Natural killer cell treated with Interleukin-12 subunit alpha and Interleukin-12 subunit beta and Interleukin-15 and Interleukin-18, amount 100 ng/mL, for 72 hours (primary cell): ENCODE data around the gene SIGLEC7. TPM values are rescaled to one million over a fixed set of nuclear protein-coding genes. Genes with fewer than 3 reads are reported as not detected.

Source experiments
- ATAC-seq, 2 donors: fragments of 150-1000 bp; cut with Tn5 transposase in 1 of 2; sonication (Bioruptor Pico), chemical (Tn5 transposase) in 1 of 2; 2 replicates each; pipeline ENCODE4 v1.10.0; 2021
- DNase-seq: peaks from one replicate; pipeline ENCODE4 v3.0.0; 2022; ENCODE audit warnings: low spot score
- H3K27ac Mint-ChIP-seq, 2 donors: 1 replicate in 1 of 2; 2 replicates in 1 of 2; pipeline ENCODE4 v1.8.0; 2022; ENCODE audit warnings: mixed read lengths in 2 of 2, mild to moderate bottlenecking in 1 of 2, moderate library complexity in 1 of 2
- H3K27me3 Mint-ChIP-seq, 2 donors: 1 replicate in 1 of 2; 2 replicates in 1 of 2; pipeline ENCODE4 v1.8.0; 2022; ENCODE audit warnings: mixed read lengths in 2 of 2
- H3K36me3 Mint-ChIP-seq: one replicate; pipeline ENCODE4 v1.8.0; 2022; ENCODE audit warnings: mixed read lengths
- H3K4me1 Mint-ChIP-seq, 2 donors: 1 replicate in 1 of 2; 2 replicates in 1 of 2; pipeline ENCODE4 v1.8.0; 2022; ENCODE audit warnings: low read depth in 2 of 2, mixed read lengths in 2 of 2, mild to moderate bottlenecking in 1 of 2
- H3K4me3 Mint-ChIP-seq: one replicate; pipeline ENCODE4 v1.8.0; 2022; ENCODE audit warnings: mixed read lengths
- H3K9me3 Mint-ChIP-seq: 2 replicates; pipeline ENCODE4 v1.8.0; 2022; ENCODE audit warnings: mixed read lengths
- total RNA-seq, 2 donors: library from RNA; stranded (reverse); gene quantifications; one replicate each; pipeline ENCODE4 v1.2.3, GENCODE V29; 2022

SIGLEC7 gene
- total RNA-seq = 1 to 10 TPM; 7.9 to 8.7 TPM

DNA sequence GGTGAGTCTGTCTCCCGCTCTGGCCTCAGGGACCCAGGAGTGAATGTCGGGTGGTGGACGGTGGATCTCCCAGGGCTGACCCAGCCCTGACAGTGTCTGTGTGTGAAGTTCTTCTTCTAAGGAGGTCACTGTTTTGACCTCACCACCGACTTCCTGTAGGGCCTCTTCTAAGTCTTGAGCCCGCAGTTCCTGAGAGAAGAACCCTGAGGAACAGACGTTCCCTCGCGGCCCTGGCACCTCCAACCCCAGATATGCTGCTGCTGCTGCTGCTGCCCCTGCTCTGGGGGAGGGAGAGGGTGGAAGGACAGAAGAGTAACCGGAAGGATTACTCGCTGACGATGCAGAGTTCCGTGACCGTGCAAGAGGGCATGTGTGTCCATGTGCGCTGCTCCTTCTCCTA lies at the start of gene SIGLEC7:
Gene SIGLEC7 (plus strand): TSS at position 183 of the 400 bp plus-strand sequence. CDS start 69 bp downstream, at position 252.
- Mint-ChIP-seq H3K9me3 (no peaks in the 10 kb centered on the region), H3K4me3 (peak within 1 kb of the TSS; percentile 96), H3K27ac (peak within 1 kb of the TSS; percentile 96 to 98), H3K4me1 (peaks cover 58 to 60% of the 10 kb centered on the region in 2 donors), H3K36me3 (no peaks in the 10 kb centered on the region), H3K27me3 (no peaks in the 10 kb centered on the region)
- DNase-seq (no peak), ATAC-seq (peak; percentile 55 to 63)

DNA sequence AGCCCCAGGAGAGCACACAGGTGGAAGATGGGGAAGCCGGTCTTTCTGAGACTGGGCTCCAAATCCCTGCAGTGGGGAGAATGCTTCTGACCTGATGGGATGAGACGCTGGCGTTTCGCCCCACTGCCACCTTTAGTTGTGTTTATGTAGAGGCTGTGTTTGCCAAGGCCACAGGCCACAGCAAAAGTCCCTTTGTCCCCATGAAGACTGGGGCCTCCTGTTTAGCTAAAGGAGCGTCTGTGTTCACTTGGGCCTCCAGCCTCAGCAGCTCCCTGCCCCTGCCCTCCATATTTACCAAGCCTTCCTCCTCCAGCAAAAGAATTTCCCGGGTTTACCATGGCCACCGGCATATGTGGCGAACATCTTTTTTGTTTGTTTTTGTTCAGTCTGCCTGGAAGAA lies 49.0 kb upstream of the SIGLEC7 start:
- Mint-ChIP-seq H3K4me1 (peaks cover 7 to 9% of the 10 kb centered on the region in 2 donors), H3K36me3 (no peaks in the 10 kb centered on the region), H3K9me3 (no peaks in the 10 kb centered on the region), H3K27me3 (no peaks in the 10 kb centered on the region), H3K4me3 (no peak overlapping the region), H3K27ac (no peak overlapping the region)
- ATAC-seq = no peak
- no peak for DNase-seq

DNA sequence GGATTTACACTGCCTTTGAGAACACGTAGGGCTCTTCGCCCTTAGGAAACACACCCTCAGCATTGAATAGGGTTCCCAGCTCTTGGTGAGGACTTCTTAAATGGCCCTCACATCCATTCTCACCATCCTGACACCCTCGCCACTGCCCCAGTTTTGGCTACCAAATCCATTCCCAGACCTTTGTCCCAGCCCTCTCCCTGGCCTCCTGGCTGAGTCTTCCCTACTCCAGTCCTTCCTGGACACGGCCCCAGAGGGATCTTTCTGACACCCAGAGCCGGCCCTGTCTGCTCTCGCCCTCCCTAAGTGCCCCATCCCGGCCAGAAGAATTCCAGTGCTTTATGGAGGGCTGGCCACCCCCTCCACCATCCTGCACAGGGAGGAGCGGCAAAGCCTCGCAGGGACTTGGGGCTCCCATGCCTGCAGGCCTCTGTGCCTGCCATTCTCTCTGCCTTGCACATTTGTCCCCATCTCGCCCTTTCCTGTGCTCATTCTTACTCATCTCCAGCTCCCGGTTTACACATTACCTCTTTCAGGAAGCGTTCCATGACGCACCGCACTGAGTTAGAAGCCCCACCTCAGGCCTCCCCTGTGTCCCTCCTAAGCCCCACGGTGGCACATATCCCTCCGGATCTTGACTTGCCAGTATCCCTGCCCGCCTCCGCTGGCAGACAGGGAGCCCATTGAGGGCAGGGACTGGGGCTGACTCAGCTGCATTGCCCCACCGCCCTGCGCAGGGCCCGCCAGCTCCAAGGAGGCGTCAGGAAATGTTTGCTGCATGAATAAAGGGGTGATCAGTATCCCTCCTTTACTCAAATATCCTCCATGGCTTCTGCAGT lies 48.4 kb upstream of the SIGLEC7 start:
- H3K27me3 Mint-ChIP-seq = no peaks in the 10 kb centered on the region
- ATAC-seq (no peak), DNase-seq (peak; percentile 40)
- H3K4me1 Mint-ChIP-seq = peaks cover 7 to 9% of the 10 kb centered on the region in 2 donors
- H3K9me3 Mint-ChIP-seq = no peaks in the 10 kb centered on the region
- no peak overlapping the region for H3K27ac Mint-ChIP-seq
- no peaks in the 10 kb centered on the region for H3K36me3 Mint-ChIP-seq
- H3K4me3 Mint-ChIP-seq = no peak overlapping the region

DNA sequence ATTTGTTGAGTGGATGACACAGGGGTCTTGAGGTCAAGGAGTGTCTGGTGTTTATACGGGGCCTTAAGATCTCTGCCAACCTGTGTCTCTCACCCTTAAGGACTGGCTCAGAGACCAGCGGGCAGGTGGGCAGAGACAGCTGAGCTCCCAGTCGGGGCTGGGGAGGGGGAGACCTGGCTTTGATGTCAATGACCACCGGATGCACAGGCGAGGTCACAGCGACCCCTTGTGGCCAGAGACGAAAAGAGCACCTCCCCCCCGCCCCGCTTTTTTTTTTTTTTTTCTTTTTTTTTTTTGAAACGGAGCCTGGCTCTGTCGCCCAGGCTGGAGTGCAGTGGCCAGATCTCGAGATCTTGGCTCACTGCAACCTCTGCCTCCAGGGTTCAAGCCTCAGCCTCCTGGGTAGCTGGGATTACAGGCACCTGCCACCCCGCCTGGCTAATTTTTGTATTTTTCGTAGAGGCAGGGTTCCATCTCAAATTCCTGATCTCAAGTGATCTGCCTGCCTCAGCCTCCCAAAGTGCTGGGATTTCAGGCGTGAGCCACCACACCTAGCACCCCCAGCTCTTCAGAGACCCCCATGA lies 47.3 kb upstream of the SIGLEC7 start:
- H3K9me3 Mint-ChIP-seq = no peaks in the 10 kb centered on the region
- no peak overlapping the region for H3K27ac Mint-ChIP-seq

DNA sequence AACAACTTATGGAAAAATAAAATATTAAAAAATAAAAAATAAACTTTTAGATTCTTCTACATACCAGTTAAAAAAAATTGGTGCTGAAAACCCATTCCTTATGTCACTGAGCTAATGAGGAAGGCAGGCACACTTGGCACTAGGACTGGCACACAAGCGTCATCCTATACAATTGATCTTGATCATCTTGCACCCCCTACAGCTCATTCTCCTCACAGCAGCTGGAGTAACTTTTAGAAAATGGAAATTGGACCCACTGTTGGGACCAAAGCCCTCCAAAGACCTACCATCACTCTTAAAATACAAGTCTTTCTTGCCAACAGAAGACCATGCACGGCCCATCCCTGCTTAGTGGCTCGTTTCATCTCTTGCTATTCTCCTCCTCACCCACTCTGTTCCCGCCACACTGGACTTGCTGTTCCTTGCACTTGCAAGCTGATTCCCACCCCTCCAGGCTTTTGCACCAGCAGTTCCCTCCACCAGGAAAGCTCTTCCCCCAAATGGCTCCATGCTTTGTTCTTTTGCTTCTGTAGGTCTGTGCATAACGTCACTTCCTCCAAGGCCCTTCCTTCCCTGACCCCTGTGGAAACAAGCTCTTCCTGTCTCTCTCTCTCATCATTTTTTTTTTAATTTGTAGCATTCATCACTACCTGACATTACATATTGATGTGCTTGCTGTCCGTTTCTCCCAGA lies 45.5 kb upstream of the SIGLEC7 start:
- peak; percentile 40 for DNase-seq
- Mint-ChIP-seq H3K27me3 (no peaks in the 10 kb centered on the region), H3K9me3 (no peaks in the 10 kb centered on the region), H3K36me3 (no peaks in the 10 kb centered on the region), H3K4me1 (peaks cover 16 to 20% of the 10 kb centered on the region in 2 donors), H3K4me3 (no peak overlapping the region), H3K27ac (no peak overlapping the region)
- no peak for ATAC-seq

More for the DNA sequence above, 47.3 kb upstream of the SIGLEC7 start:
- Mint-ChIP-seq H3K4me3 (no peak overlapping the region), H3K4me1 (peaks cover 14 to 16% of the 10 kb centered on the region in 2 donors), H3K27me3 (no peaks in the 10 kb centered on the region), H3K36me3 (no peaks in the 10 kb centered on the region)
- ATAC-seq = no peak
- peak; percentile 31 for DNase-seq

DNA sequence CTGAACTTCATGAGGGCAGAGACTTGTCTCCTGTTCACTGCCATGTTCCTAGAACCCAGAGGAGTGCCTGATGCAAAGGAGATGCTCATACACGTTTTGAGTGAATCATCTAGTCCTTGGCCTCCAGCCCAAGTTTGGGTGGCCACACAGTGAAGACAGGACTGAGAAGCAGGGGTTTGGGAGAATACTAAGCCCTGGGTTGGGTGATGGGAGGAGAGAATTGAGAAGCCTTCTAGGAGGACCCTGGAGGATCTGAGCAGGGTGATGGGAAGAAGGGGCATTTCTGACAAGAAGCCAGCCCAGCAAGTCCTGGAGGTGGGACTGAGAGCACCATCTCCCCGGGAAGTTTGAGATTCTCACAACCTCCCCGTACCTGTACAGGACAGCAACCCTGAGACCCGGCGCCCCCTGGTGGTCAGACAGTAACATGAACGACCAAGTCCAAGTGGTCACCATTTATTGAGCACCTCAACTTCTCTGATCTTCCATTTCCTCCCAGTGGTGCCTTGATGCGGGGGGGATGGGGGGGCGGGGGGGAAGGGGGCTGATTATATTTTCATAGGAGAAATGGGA lies 44.8 kb upstream of the SIGLEC7 start:
- Mint-ChIP-seq H3K4me3 (no peak overlapping the region), H3K27ac (no peak overlapping the region), H3K9me3 (no peaks in the 10 kb centered on the region), H3K27me3 (no peaks in the 10 kb centered on the region), H3K4me1 (peaks cover 16 to 20% of the 10 kb centered on the region in 2 donors), H3K36me3 (no peaks in the 10 kb centered on the region)
- DNase-seq (peak; percentile 75), ATAC-seq (peak in 1 of 2 donors; percentile 63)

DNA sequence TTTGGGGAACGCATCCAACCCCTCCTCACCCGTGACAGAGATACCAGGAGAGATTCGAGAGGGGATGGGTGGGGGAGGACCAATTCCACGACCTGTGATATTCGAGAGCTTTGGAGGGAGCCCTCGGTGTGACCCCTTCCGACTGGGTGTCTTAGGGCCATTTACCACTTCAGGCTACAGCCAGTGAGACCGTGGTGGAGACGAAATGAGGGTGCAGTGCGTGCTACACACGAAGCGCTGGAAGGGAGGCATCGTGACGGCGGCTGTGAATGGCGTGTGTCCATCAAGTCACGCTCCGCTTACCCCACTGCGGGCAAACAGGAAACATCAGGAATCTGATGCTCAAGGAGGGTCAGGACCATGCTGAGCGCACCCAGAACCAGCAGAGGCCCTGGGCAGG lies 44.3 kb upstream of the SIGLEC7 start:
- peaks cover 20 to 25% of the 10 kb centered on the region in 2 donors for H3K4me1 Mint-ChIP-seq
- H3K36me3 Mint-ChIP-seq = peaks cover 2% of the 10 kb centered on the region
- no peak for ATAC-seq
- H3K27me3 Mint-ChIP-seq = no peaks in the 10 kb centered on the region
- H3K27ac Mint-ChIP-seq = no peak overlapping the region
- no peak overlapping the region for H3K4me3 Mint-ChIP-seq
- H3K9me3 Mint-ChIP-seq = no peaks in the 10 kb centered on the region
- peak; percentile 18 for DNase-seq

DNA sequence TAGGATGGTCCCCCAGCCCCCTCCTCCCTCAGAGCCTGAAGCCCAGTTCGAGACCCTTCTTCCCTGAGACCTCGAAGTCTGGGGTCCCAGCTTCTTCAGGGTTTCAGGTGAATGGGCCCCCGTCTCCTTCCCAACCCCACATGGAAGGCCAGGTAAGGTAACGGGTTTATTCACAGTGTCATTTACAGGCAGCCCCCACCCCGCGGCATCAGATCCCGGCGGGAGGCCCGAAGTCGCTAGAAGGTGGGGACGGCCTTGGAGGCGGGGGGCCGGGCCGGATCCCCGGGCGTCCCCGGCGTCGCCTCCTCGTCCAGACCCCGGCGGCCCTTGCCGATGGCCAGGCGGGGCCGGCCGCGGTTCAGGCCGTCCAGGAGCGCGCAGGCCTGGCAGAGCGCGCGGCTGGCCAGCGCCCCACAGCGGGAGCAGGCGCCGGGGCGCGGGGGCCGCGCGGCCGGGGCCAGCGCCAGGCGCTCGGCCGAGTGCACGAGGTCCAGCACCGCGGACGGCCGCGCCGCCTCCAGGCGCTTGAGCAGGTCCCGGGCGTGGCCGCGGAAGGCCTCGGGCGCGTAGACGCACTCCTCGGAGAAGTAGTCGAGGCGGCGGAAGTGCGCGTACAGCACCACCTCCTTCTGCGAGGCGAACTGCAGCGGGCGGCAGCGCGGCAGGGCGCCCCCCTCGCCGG lies 43.6 kb upstream of the SIGLEC7 start:
- ATAC-seq = peak; percentile 34 to 76
- DNase-seq = peak; percentile 58
- Mint-ChIP-seq H3K9me3 (no peaks in the 10 kb centered on the region), H3K4me3 (no peak overlapping the region), H3K4me1 (peaks cover 22 to 25% of the 10 kb centered on the region in 2 donors), H3K27me3 (no peaks in the 10 kb centered on the region), H3K36me3 (peaks cover 4% of the 10 kb centered on the region), H3K27ac (no peak overlapping the region)

DNA sequence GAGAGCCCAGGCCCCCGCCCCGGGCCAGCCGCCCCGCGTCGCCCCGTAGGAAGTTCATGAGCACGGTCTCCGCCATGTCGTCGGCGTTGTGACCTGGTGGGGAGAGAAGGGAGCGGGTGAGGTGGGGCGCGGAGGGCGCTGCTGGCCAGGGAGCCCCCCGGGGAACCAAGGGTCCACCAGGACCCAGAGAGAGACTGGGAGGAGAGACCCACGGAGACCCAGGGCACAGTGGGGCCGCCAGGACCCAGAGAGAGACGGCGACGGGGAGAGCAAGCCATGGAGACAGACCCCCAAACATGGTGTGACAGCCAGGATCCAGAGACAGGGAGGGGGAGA lies 43.1 kb upstream of the SIGLEC7 start:
- no peak overlapping the region for H3K4me3 Mint-ChIP-seq
- H3K36me3 Mint-ChIP-seq = peaks cover 4% of the 10 kb centered on the region

DNA sequence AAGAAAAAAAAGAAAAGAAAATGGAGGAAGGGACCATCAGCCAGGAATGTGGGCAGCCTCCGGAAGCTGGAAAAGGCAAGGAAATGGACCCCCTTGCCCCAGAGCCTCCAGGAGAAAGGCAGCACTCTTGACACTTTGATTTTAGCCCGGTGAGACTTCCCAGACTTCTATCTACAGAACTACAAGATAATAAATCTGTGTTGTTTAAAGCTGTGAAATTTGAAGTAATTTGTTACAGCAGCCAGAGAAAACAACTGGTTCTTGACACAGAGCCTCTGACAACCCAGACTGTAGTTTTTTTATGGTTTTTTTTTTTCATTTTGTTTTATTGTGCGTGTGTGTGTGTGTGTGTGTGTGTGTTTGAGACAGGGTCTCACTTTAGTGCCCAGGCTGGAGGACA lies 41.5 kb upstream of the SIGLEC7 start:
- Mint-ChIP-seq H3K4me1 (peaks cover 27 to 36% of the 10 kb centered on the region in 2 donors), H3K27ac (no peak overlapping the region), H3K27me3 (no peaks in the 10 kb centered on the region)

More for the DNA sequence above, 43.1 kb upstream of the SIGLEC7 start:
- Mint-ChIP-seq H3K4me1 (peaks cover 22 to 25% of the 10 kb centered on the region in 2 donors), H3K9me3 (no peaks in the 10 kb centered on the region), H3K27me3 (no peaks in the 10 kb centered on the region), H3K27ac (no peak overlapping the region)
- DNase-seq (no peak), ATAC-seq (no peak)

DNA sequence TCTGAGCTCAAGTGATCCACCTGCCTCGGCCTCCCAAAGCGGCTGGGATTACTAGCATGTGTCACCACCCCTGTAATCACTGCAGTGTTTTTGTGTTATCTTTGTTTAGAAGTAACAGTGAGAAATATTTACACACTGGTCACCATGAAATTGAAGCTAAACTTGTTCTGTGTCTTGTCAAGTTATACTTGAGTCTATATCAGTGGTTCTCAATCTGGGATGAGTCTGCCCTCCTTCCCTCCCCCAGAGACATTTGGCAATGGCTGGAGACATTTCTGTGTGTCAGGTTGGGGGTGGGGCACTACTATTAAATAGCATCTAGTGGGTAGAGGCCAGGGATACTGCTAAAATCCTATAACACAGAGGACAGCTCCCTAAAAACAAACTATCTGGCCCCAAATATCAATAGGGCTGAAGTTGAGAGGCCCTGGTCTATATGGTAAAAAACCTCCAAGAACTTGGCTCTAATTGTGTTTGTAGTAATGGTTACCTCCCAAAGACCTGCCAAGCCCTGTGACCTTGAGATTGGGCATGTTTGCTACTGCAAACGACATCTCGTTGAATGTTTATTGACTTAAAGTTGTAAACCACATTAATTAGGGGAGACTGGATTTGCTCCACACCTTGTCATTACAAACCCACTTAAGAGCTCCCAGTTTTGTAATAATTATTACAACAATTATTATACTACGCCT lies 40.8 kb upstream of the SIGLEC7 start:
- no peaks in the 10 kb centered on the region for H3K27me3 Mint-ChIP-seq
- peaks cover 8% of the 10 kb centered on the region for H3K36me3 Mint-ChIP-seq
- H3K4me3 Mint-ChIP-seq = no peak overlapping the region
- H3K27ac Mint-ChIP-seq = no peak overlapping the region
- ATAC-seq = no peak
- H3K4me1 Mint-ChIP-seq = peaks cover 34 to 43% of the 10 kb centered on the region in 2 donors
- H3K9me3 Mint-ChIP-seq = no peaks in the 10 kb centered on the region
- DNase-seq = no peak

More for the DNA sequence above, 41.5 kb upstream of the SIGLEC7 start:
- peaks cover 8% of the 10 kb centered on the region for H3K36me3 Mint-ChIP-seq
- ATAC-seq (no peak), DNase-seq (no peak)
- no peaks in the 10 kb centered on the region for H3K9me3 Mint-ChIP-seq
- no peak overlapping the region for H3K4me3 Mint-ChIP-seq

DNA sequence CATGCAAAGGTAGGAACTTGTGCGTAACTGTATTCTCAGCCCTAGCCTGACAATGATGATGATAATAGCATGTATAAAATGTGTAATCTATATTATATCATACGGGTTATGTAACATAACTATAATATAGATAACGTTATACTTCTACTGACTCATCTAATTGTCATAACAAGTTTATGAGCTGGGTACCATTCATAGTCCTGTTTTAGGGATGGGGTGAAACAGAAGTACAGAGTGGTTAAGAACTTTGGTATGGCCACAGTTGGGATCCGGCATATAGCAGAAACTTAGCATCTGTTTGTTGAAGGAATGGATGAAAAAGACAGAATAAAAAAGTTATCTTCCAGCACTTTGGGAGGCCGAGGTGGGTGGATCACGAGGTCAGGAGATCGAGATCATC lies 39.1 kb upstream of the SIGLEC7 start:
- peaks cover 40 to 45% of the 10 kb centered on the region in 2 donors for H3K4me1 Mint-ChIP-seq
- no peak for DNase-seq
- no peak overlapping the region for H3K27ac Mint-ChIP-seq
- no peaks in the 10 kb centered on the region for H3K9me3 Mint-ChIP-seq
- peaks cover 14% of the 10 kb centered on the region for H3K36me3 Mint-ChIP-seq
- H3K27me3 Mint-ChIP-seq = no peaks in the 10 kb centered on the region
- no peak for ATAC-seq
- H3K4me3 Mint-ChIP-seq = no peak overlapping the region

DNA sequence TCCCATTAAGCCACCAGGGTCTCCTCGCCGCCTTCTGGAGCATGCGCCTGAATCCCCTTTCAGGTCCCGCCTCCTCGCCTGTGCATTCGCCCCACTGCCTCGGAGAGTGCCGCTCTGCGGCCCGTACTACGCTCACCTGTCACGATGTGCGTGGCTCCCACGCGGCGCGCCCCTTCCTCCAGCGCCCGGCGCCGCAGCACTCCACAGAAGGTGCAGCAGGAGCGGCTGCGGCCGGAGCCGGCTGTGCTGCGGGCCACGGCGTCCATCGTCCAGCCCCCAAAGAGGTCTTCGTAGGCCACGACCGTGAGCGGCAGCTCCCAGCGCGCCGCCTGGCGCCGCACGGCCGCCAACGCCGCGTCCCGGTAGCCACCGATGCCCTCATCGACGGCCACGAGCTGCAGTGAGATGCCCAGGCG lies 38.2 kb upstream of the SIGLEC7 start:
- H3K27ac Mint-ChIP-seq = no peak overlapping the region
- H3K27me3 Mint-ChIP-seq = no peaks in the 10 kb centered on the region
- peaks cover 14% of the 10 kb centered on the region for H3K36me3 Mint-ChIP-seq
- DNase-seq = no peak
- no peak overlapping the region for H3K4me3 Mint-ChIP-seq
- ATAC-seq = no peak
- H3K4me1 Mint-ChIP-seq = peaks cover 46 to 51% of the 10 kb centered on the region in 2 donors
- no peaks in the 10 kb centered on the region for H3K9me3 Mint-ChIP-seq
